Gastroesophageal sphincter (tissue), 4 donors: ENCODE results near the gene CYP4F2. TPM values are rescaled to one million over a fixed set of nuclear protein-coding genes. Genes with fewer than 3 reads are reported as not detected.
"Not testable (repeated sequence)": the region's sequence is repeated elsewhere in the genome, so short reads cannot be mapped to it uniquely, and the experiment has no call there.

Experiments
- ATAC-seq: fragments of 150-250 bp; one replicate; pipeline ENCODE4 v1.9.1; 2016; ENCODE audit warnings: mild to moderate bottlenecking, moderate library complexity
- H3K27ac ChIP-seq, 4 donors: fragments of 200-600 bp; sonication (generic) in 3 of 4; 1 replicate in 3 of 4; 2 replicates in 1 of 4; pipeline ENCODE4 v1.5.1; 2016 to 2019
- H3K27me3 ChIP-seq: fragments of 200-600 bp; sonication (generic); one replicate; pipeline ENCODE4 v1.5.1; 2019
- H3K36me3 ChIP-seq, 2 donors: fragments of 200-600 bp; sonication (generic); one replicate each; pipeline ENCODE4 v1.5.1; 2019; ENCODE audit warnings: control low read depth in 1 of 2
- H3K4me1 ChIP-seq, 3 donors: fragments of 200-600 bp; sonication (generic); 1 replicate in 2 of 3; 2 replicates in 1 of 3; pipeline ENCODE4 v1.5.1; 2016 to 2019; ENCODE audit warnings: control low read depth in 2 of 3
- H3K4me3 ChIP-seq, 2 donors: fragments of 200-600 bp; sonication (generic); one replicate each; pipeline ENCODE4 v1.5.1; 2019; ENCODE audit warnings: mild to moderate bottlenecking in 1 of 2, moderate library complexity in 1 of 2
- H3K9me3 ChIP-seq, 3 donors: fragments of 200-600 bp; sonication (generic); one replicate each; pipeline ENCODE4 v1.5.1; 2017 to 2019; ENCODE audit warnings: control low read depth in 2 of 3
- CTCF ChIP-seq, 4 experiments: fragments of 200-600 bp in 2 of 4; fragments of 450-650 bp in 2 of 4; sonication (generic) in 1 of 4; IDR thresholded peaks; one replicate each; pipeline ENCODE4 v1.5.1; 2017 to 2019; ENCODE audit warnings: antibody characterized with exemption in 4 of 4, mild to moderate bottlenecking in 2 of 4, moderate library complexity in 2 of 4
- EP300 ChIP-seq: sonication (generic); formaldehyde crosslinking; IDR thresholded peaks from one replicate; pipeline ENCODE4 v1.6.1; 2017; ENCODE audit warnings: antibody characterized with exemption, mild to moderate bottlenecking
- POLR2A ChIP-seq, 2 donors: fragments of 450-650 bp; IDR thresholded peaks; one replicate each; pipeline ENCODE4 v1.6.1; 2017; ENCODE audit warnings: antibody characterized with exemption in 2 of 2, mild to moderate bottlenecking in 2 of 2, moderate library complexity in 1 of 2
- POLR2AphosphoS5 ChIP-seq: sonication (generic); formaldehyde crosslinking; IDR thresholded peaks from one replicate; pipeline ENCODE4 v1.6.1; 2017; ENCODE audit warnings: antibody characterized with exemption
- WGBS, 2 donors: methylation state at CpG; one replicate each; pipeline ENCODE4 v1.1.5; 2018; ENCODE audit warnings: low coverage in 1 of 2; 5-methylcytosine and 5-hydroxymethylcytosine counted together
- small RNA-seq, 4 donors: library from RNA; depleted of rRNA; stranded (forward); fragments of <200 nt; gene quantifications; one replicate each; pipeline ENCODE3, GENCODE V24; 2016
- total RNA-seq, 4 donors: library from RNA; depleted of rRNA; stranded (reverse); fragments of >200 nt; gene quantifications; one replicate each; pipeline ENCODE4 v1.1.0, GENCODE V29; 2016

The CYP4F2 gene
- total RNA-seq, 4 donors from 2014 or later = not detected

DNA sequence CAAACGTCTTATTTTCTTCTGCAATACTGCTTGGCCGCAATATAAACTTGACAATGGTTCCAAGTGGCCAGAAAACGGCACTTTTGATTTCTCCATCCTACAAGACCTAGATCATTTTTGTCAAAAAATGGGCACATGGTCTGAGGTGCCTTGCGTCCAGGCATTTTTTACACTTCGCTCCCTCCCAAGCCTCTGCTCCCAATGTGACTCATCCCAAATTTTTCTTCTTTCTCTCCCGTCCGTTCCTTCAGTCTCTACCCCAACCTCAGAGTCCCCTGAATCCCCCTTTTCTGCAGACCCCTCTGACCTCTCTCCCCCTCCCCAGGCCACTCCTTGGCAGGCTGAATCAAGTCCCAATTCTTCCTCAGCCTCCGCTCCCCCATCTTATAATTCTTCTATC is 68.1 kb downstream of the CYP4F2 start:
- Histone ChIP-seq H3K4me1 (no peaks in the 10 kb centered on the region), H3K9me3 (no peaks in the 10 kb centered on the region), H3K27me3 (peaks cover 44% of the 10 kb centered on the region), H3K27ac (no peak overlapping the region), H3K4me3 (no peak overlapping the region), H3K36me3 (no peaks in the 10 kb centered on the region)
- TF ChIP-seq POLR2A (IDR thresholded peaks at IDR 0.05) (no peak), CTCF (IDR thresholded peaks at IDR 0.05) (no peak), EP300 (no peak)
- ATAC-seq = no peak
- WGBS, 2 donors = 81 to 100% methylated on average over 2 to 8 of the region's 8 CpGs

GRCh38 chr19:15829306-15829698 is 68.6 kb downstream of the CYP4F2 start:
- H3K27ac ChIP-seq = no peak overlapping the region
- no peak for TF ChIP-seq EP300
- no peak for TF ChIP-seq CTCF (IDR thresholded peaks at IDR 0.05)
- no peak for TF ChIP-seq POLR2A (IDR thresholded peaks at IDR 0.05)
- no peak for TF ChIP-seq POLR2AphosphoS5
- no peak for ATAC-seq
- no peaks in the 10 kb centered on the region for H3K9me3 ChIP-seq
- H3K4me3 ChIP-seq = no peak overlapping the region
- peaks cover 44% of the 10 kb centered on the region for H3K27me3 ChIP-seq
- no peaks in the 10 kb centered on the region for H3K4me1 ChIP-seq
- no peaks in the 10 kb centered on the region for H3K36me3 ChIP-seq
- 79 to 100% methylated on average over 2 to 10 of the region's 10 CpGs for WGBS, 2 donors

- H3K27me3 ChIP-seq = peaks cover 44% of the 10 kb centered on the region
- not testable (repeated sequence) for H3K27ac ChIP-seq, H3K9me3 ChIP-seq, H3K4me3 ChIP-seq, ATAC-seq, H3K4me1 ChIP-seq, H3K36me3 ChIP-seq
- 26 to 75% methylated on average over 8 to 9 of the region's 13 CpGs for WGBS, 2 donors
Measured at GRCh38 chr19:15828611-15829305, 69.1 kb downstream of the CYP4F2 start.

DNA sequence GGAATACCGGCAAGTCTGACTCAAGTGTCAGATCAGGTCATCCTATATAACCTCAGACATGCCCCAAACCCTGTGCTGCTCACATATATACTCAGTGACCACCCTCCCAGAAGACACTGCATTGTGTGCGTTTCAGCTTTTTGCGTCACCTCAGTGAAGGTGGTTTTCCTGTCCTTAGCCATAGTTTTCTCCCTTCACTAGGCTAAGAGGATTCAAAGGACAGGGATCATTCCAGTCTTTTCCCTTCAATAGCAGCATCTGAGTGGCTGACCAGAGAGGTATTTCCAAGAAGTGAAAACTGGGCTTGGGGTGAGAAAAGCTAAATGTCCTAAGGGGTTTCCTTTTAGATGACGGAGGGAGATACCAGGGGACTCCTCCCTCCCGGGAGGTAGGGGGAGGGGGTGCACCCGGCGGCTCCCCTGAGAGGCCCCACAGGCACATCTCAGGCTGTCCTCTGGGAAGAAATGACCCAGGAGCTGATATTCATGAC is 69.7 kb downstream of the CYP4F2 start:
- no peak for ATAC-seq
- H3K9me3 ChIP-seq = no peaks in the 10 kb centered on the region
- no peaks in the 10 kb centered on the region for H3K36me3 ChIP-seq
- no peak for TF ChIP-seq POLR2A (IDR thresholded peaks at IDR 0.05)
- H3K4me1 ChIP-seq = no peaks in the 10 kb centered on the region
- WGBS, 2 donors = 41 to 50% methylated on average over 1 to 6 of the region's 7 CpGs
- H3K27ac ChIP-seq = no peak overlapping the region
- H3K4me3 ChIP-seq = no peak overlapping the region
- H3K27me3 ChIP-seq = peaks cover 44% of the 10 kb centered on the region

Small RNA genes within 50 kb of the gene (small RNA-seq; reads per million reads assigned to genes)
- gene CYP4F36P = 0 reads per million in 4 donors

Other genes with a start within 250 kb of the CYP4F2 start
- 10 to 100 TPM in 1 of 4 donors, 1 to 10 TPM in 3; 5.1 to 14.1 (median 6.8) TPM for gene CYP4F12, start 225.0 kb downstream of the CYP4F2 start, total RNA-seq
- gene OR10H2, start 170.1 kb downstream of the CYP4F2 start, total RNA-seq = not detected
- not detected for gene OR10H3, start 160.1 kb downstream of the CYP4F2 start, total RNA-seq
- not detected for gene OR10H5, start 110.4 kb downstream of the CYP4F2 start, total RNA-seq
- not detected for gene OR10H1, start 82.4 kb downstream of the CYP4F2 start, total RNA-seq
- gene CYP4F11, start 36.5 kb upstream of the CYP4F2 start, total RNA-seq = 1 to 10 TPM in 2 of 4 donors, not detected in 2; 2.3 TPM
- gene OR10H4, start 50.9 kb upstream of the CYP4F2 start, total RNA-seq = not detected
- 100 to 1,000 TPM; 351 to 486 (median 404) TPM for gene TPM4, start 178.4 kb upstream of the CYP4F2 start, total RNA-seq
- gene RAB8A, start 213.8 kb upstream of the CYP4F2 start, total RNA-seq = 10 to 100 TPM; 32.4 to 52.5 (median 44.9) TPM
- gene HSH2D, start 245.6 kb upstream of the CYP4F2 start, total RNA-seq = under 1 TPM in 2 of 4 donors, not detected in 2; 0.87 to 0.94 TPM